A673 (cell line): Measurements from ENCODE around the gene IL10RA.

Source experiments
- CTCF ChIP-seq: fragments of 300-800, 200-600 bp; sonication (generic); conservative IDR thresholded peaks from 2 replicates; pipeline ENCODE4 v1.5.1; 2017; ENCODE audit warnings: low read depth, mild to moderate bottlenecking, antibody characterized with exemption, low read length, moderate library complexity, mixed read lengths
- EZH2 ChIP-seq: fragments of 200-600 bp; sonication (generic); IDR thresholded peaks from 2 replicates; pipeline ENCODE4 v1.6.1; 2017; ENCODE audit warnings: borderline replicate concordance, low read depth, mild to moderate bottlenecking, mixed read lengths, antibody characterized with exemption, low read length; ENCODE audit not compliant: poor library complexity, severe bottlenecking

- no peak for TF ChIP-seq CTCF
- TF ChIP-seq EZH2 = no peak
Observed at GRCh38 chr11:117972044-117972443, 14.2 kb upstream of the IL10RA start.
